HT1080 (cell line): Measurements from ENCODE around the gene ATP11B. TPM values are rescaled to one million over a fixed set of nuclear protein-coding genes. Genes with fewer than 3 reads are reported as not detected.

Experiments
- DNase-seq: peaks from one replicate; pipeline ENCODE4 v3.0.0-alpha.2; 2015; ENCODE audit warnings: low read depth
- total RNA-seq: library from RNA; depleted of rRNA; stranded (reverse); fragments of >200 nt; shearing (Covaris generic); gene quantifications from 2 replicates; pipeline ENCODE4 v1.2.3, GENCODE V29; 2014

Gene ATP11B
- total RNA-seq, 1 experiment from 2014 or later, result 41.8 TPM

DNA sequence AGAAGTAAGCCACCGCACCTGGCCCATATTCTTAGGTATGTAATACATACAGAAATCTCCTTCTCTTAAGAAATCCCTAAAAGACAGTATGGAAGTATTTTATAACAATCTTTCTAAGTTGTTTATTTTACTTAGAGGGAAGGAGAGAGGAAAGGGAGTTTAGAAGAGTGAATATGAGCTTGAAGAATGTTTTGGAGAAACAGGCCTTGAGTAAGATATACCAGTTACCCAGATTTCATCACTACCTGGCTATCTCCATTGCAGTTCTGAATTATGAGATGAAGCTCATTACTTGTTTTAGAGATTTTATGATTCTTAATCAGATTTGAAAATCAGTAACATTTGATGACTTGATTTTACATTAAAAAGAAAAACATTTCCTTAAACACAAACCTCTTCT lies 115.2 kb downstream of the ATP11B start:
- no peak for DNase-seq

DNA sequence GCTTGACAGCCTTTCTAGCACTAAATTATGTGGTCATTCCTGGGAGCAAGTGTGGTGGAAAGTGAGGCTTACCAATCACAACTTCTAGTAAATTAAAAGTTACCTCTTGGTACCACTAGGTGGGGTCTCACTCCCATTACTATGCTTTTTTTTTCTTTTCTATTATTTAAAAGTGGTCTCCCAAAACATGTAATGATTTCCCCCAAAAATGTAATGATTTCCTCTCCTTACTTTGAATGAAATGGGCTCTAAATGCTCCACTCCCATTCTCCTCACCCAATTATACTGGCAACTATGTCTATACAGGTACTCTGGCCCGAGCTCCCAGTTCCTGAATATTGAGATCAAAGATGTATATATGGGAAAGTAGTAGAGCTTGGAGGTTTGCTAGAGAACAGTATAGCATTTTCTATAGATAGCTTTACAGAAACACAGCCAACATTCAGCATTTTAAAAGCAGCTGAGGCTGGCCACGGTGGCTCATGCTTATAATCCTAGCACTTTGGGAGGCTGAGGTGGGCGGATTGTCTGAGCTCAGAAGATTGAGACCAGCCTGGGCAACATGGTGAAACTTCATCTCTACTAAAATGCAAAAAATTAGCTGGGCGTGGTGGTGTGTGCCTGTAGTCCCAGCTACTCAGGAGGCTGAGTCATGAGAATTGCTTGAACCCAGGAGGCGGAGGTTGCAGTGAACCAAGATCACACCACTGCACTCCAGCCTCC lies 116.2 kb downstream of the ATP11B start:
- DNase-seq, result peak; percentile 38

DNA sequence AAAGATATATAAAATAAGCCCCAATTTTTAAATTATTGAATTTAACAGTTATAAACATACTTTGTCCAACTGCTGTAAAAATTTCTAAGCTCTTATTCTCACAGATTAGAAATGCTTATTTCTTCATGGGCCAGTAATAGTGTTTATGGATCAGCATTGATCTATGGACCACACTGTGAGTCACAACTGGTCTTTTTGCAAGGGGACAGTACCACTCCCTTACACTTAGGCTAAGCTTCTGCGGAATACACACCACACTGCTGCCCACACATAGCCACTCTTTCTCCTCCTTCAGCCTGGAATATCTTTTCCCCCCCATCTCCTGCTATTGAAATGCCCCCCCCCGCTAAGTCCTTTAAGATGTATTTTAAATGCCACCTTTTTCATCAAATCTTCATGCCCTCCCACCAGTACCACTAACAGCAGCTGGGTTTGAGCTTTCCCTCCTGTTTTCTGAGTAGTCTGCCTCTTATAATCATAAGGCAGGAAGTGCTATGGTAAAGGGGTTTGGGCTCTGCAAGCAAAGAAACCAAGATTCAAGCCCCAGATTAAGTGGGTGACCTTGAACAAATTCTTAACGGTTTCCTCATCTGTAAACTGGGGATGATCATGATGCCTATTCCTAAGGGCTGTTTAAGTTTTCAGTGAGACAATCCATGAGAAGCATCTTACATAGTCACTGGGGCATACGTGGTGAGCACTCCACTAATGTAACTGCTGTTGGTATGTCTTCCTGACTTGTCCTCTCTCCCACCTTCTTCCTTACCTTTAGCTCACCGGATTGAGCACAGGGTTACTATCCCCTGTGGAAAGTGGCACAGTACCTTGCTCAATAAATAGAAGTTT lies 117.9 kb downstream of the ATP11B start:
- no peak for DNase-seq

DNA sequence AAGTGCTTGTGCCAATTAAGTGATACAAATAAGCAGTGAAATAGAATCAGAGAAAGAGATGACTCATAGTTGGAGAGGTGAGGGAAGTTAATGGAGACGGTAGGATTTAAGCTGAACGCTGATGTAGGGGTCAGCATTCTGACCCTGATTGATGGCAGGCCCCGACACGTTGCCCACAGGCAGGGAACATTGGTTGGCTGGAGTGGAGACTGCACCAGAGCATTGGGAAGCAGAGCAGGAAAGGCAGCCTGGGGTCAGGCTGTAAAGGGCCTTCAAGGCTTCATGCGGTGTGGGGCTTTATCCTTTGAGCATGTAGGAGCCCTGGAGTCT lies 118.4 kb downstream of the ATP11B start:
- DNase-seq, result no peak

- DNase-seq, result no peak
Observed at GRCh38 chr3:182912474-182912873, 119.2 kb downstream of the ATP11B start.

GRCh38 chr3:182913889-182914288 lies 120.6 kb downstream of the ATP11B start:
- no peak for DNase-seq

GRCh38 chr3:182914341-182914740 lies 121.0 kb downstream of the ATP11B start:
- DNase-seq, result no peak

DNA sequence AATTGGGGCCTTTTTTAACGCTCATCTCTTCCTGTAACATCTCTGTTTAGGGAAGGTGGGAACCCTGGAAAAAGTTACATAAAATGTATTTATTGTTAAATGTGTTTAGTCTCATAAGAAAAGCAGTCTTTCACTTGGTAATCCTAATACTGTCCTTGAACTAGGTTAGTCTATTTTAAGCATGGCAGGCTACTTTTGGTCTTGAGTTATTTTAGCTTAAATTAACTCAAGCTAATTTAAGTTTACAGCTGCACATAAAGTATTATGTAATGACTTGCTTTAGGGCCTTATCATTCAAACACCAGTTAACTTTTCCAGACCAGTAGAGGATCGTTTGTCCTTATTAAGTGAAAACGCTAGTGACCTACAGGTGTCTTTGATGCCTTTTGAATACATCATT lies 123.8 kb downstream of the ATP11B start:
- no peak for DNase-seq

GRCh38 chr3:182919866-182920357 lies 126.6 kb downstream of the ATP11B start:
- no peak for DNase-seq

GRCh38 chr3:182920515-182921084 lies 127.3 kb downstream of the ATP11B start:
- no peak for DNase-seq

GRCh38 chr3:182921665-182922355 lies 128.5 kb downstream of the ATP11B start:
- no peak for DNase-seq

- no peak for DNase-seq
Observed at GRCh38 chr3:182925330-182925943, 132.1 kb downstream of the ATP11B start.

GRCh38 chr3:182925944-182926337 lies 132.6 kb downstream of the ATP11B start:
- DNase-seq, result no peak

- no peak for DNase-seq
Observed at GRCh38 chr3:182935803-182936202, 142.5 kb downstream of the ATP11B start.

DNA sequence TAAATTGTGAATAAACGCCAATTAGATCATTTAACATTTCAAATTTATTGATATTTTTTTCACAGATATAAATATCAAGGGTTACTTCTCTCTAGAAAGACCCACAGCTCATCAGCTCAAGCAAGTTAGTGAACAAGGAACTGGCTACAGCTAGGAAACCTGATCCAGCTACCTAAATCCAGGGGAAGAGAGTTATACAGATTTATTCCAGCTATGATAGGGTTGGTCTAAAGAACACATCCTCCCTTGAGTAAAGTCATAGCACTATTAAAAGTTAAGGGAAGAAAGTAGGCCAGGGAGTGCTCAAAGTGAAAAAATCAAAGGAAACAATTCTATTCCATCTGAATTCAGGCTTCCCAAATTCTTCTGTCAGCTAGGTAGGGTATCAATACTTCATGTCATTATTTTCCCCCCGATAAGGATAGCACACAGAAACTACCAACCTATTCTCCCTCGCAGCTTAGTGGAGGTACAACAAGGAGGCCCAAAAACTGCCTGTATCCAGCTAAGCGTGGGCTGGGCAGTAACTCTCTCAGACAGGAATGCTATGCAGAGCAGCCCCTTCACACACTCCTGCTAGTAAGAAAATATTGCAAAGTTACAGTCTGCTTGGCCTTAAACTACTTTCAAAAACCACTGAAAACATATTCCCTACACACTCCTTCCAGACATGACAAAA lies 143.1 kb downstream of the ATP11B start:
- no peak for DNase-seq

GRCh38 chr3:182936918-182937285 lies 143.6 kb downstream of the ATP11B start:
- DNase-seq, result no peak

DNA sequence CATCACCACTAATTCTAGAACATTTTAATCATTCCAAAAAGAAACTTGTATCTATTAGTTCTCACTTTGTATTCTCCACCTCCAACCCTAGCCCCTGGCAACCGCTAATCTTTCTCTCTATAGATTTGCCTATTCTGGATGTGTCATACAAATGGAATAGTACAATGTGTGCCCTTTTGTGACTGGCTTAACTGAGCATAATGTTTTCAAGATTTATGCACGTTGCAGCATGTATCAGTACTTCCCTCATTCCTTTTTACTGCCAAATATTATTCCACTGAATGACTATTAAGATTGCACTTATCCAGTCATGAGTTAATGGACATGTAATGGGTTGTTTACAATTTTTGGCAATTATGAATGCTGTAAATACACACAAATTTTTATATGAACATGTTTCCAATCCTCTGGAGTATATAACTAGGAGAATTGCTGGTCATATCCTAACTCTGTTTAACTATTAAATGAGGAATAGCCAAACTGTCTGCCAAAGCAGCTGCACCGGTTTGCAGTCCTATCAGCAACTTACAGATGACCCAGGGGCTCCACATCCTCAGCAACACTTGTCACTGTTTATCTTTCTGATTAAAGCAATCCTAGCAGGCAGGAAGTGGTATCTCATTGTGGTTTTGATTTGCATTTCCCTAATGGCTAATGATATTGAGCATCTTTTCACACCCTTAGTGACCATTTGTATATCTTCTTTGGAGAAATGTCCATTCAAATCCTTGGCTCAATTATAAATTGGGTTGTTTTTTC lies 144.2 kb downstream of the ATP11B start:
- no peak for DNase-seq

GRCh38 chr3:182940266-182940808 lies 147.0 kb downstream of the ATP11B start:
- DNase-seq, result no peak

DNA sequence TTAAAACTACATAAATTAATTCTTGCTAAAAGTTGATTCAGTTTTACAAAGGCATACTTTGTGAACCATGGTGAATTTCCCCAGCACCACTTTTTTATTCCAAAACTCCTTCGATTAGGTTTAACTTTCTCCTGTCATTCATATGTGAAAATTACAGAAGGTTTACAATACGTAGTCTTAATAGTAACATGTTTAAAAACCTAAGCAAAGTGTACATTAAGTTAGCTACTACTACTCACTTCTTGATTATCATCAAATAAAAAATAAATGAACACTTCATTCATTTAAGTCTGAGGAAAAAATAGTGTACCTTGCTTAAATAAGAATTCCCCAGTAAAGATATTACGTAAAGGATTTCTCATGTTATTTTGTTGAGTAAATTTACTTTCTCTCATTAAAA lies 148.4 kb downstream of the ATP11B start:
- no peak for DNase-seq

DNA sequence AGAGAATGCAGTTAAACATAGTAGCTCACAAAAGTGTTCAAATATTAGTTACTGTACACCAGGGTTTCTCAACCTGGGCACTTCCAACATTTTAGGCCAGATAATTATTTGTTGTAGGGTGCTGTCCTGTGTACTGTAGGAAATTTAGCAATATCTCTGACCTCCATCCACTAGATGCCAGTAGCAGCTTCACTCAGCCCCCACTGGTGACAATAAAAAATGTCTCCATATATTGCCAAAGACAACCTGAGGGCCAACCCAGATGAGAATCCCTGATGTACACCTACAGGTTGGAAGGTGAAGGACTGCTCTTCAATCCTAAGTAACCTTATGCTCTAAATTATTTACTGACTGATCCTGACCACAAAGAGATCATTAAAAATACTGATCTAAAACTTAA lies 154.6 kb downstream of the ATP11B start:
- peak; percentile 34 for DNase-seq
